H1 (cell line): ENCODE measurements around the gene SV2B. TPM values are rescaled to one million over a fixed set of nuclear protein-coding genes. Genes with fewer than 3 reads are reported as not detected.

Experiments
- CBX5 ChIP-seq: fragments of 300-800, 300-1000 bp; sonication (generic); IDR thresholded peaks from 2 replicates; pipeline ENCODE4 v1.7.1; 2016; ENCODE audit warnings: antibody characterized with exemption, low read length, low read depth
- CHD7 ChIP-seq: fragments of 300-600 bp; sonication (generic); IDR thresholded peaks from 2 replicates; pipeline ENCODE4 v1.7.1; 2012; ENCODE audit warnings: low read length, moderate library complexity, mild to moderate bottlenecking, inconsistent platforms; ENCODE audit not compliant: insufficient replicate concordance
- GABPA ChIP-seq: IDR thresholded peaks from 2 replicates; pipeline ENCODE4 v1.6.1; 2011; ENCODE audit warnings: mild to moderate bottlenecking, low read length, moderate library complexity, borderline replicate concordance; ENCODE audit not compliant: insufficient read depth
- JUN ChIP-seq: IDR thresholded peaks from 2 replicates; pipeline ENCODE4 v1.6.1; 2011; ENCODE audit warnings: low read depth, mild to moderate bottlenecking, improper control_type of control experiment, low read length
- SP4 ChIP-seq: IDR thresholded peaks from 2 replicates; pipeline ENCODE4 v1.6.1; 2012; ENCODE audit warnings: low read length, inconsistent platforms
- polyA plus RNA-seq, 7 experiments: library from polyadenylated mRNA; depleted of rRNA in 3 of 7; stranded (reverse) in 5 of 7; unstranded in 2 of 7; fragments of >200 nt in 5 of 7; fragments of 200-250 nt in 2 of 7; gene quantifications; 1 replicate in 5 of 7; 2 replicates in 1 of 7; 4 replicates in 1 of 7; pipeline versions ENCODE4 v1.2.1 to v1.2.3, GENCODE V29; 2011 to 2013; ENCODE audit warnings: missing spikeins in 2 of 7, mixed read lengths in 2 of 7
- total RNA-seq: library from RNA; stranded (reverse); fragmentation: NEBNext Ultra II Directional; extraction: Animal tissue kit (Norgen Biotek cat#: 25700); gene quantifications from 2 replicates; pipeline ENCODE4 v1.2.1, GENCODE V29; 2021

Gene SV2B
- total and polyA plus RNA-seq, 2 of the 8 experiments (the other 6 are each of a cell fraction or from before 2014, with no cell fraction given): 0.09 to 0.20 TPM

GRCh38 chr15:91051248-91051647, 48.8 kb upstream of the SV2B start (continued):
- TF ChIP-seq CHD7: no peak
- no peak for TF ChIP-seq SP4
- TF ChIP-seq JUN: no peak
- no peak for TF ChIP-seq GABPA
- TF ChIP-seq CBX5: no peak
